ENCODE results near the gene IGF1R.

DNA sequence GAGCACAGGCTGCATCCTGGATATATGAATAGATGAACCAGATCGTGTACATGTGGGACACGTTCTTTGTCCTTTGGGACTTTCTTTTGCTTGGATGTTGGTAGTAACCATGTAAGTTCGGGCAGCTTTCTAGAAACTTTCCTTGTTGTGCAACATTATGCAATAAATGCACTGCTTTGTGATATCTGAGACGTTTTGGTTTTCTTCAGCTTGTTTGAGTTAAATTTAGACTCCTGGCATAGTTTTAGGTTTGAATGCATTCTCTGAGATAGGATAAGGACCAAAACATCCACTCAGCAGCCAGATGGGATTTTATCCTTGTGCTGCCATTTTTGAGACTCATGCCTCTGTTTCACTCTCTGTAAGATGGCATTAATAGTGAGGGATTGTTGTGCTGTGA is 158.9 kb downstream of the IGF1R start:
- TF ChIP-seq CTCF (conservative IDR thresholded peaks at IDR 0.05) (no peak), ZFX (IDR thresholded peaks at IDR 0.05) (no peak)
